HG02938 (cell line): ENCODE data around the gene UVRAG.

Experiments
- ATAC-seq: cut with Tn5 transposase; IDR thresholded peaks from one replicate; pipeline ENCODE4 v1.9.1; 2021; ENCODE audit warnings: mild to moderate bottlenecking, moderate library complexity; ENCODE audit not compliant: unreplicated experiment

Gene UVRAG

DNA sequence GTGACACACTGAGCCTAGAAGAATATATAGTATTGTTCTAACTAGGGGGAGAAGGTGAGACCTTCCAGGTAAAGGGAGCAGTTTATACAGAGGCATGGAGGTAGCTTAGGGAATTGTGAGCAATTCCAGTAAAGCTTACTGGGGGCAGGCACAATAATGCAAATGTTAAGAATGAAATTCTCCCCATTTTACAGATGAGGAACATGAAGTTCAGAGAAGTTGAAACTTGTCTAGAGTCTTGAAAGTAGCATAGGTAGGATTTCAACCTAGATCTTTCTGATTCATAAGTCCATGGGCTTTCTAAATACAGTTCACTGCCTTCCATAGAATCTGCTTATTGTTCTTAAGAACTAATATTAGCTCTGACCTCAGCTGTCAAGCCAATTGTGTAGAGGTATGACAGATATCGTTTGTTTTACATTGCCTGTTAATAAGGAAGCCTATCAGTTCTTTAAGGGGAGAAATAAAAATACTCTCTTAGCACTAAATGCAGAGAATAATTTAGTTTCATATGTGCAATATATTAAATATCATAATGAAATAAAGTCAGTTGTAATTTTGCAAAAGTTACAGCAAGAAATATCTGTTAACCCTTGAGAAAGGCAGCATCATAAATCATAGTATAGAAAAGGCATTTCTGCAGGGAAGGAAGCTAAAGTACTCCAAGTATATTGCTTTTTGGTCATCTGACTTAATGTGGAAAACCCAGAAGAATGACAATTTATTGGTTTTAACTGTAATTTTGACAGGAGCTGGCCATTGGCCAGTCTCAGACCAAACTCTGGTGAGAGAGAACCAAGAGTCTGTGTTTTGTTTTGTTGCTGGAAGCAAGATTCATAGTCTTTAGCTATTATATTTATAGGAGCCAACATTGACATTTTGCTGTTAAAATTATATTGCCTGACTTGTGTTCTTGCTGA is 181.8 kb downstream of the UVRAG start:
- ATAC-seq: no peak

DNA sequence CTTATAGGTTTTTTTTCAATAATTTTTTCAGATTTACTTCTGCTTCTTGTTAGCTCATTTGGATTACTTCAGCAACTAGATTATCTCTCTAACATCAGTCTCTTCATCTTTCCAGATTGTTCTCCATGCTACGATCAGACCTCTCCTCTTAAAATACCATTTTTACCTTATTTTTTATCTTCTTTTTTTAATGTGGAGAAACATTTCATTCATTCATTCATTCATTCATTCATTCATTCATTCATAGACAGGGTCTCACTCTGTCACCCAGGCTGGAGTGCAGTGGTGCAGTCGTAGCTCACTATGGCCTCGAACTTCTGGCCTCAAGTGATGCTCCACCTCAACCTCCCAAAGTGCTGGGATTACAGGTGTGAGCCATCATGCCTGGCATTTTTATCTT is 189.4 kb downstream of the UVRAG start:
- ATAC-seq: no peak

DNA sequence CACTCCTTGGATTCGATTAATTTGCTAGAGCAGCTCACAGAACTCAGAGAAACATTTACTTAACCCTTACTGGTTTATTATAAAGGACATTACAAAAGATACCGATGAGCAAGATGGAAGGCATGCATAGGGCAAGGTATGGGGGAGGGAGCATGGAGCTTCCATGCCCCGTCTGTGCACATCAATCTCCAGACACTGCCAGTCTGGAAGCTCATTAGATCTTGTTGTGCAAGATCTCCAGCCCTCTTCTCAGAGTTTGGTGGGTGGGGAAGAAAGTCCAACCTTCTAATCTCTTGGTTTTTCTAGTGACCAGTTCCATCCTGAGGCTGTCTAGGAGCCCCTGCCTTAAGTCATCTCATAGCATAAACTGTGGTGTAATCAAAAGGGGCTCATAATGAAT is 190.7 kb downstream of the UVRAG start:
- ATAC-seq: no peak

DNA sequence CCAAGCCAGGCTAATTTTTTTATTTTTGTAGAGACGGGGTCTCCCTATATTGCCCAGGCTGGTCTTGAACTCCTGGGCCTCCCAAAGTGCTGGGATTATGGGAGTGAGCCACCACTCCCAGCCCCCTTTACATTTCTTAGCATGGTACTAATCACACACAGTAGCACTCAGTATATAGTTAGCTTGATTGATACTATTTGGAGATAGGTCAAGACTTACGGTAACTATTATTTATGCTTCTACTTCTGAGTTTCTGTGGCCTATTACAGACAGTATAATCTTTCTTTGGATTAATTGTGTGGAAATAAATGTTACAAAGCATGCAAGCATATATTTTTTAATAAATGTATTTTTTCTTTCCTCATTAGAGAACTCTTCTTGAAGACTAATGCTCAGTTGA is 192.2 kb downstream of the UVRAG start:
- ATAC-seq: no peak

DNA sequence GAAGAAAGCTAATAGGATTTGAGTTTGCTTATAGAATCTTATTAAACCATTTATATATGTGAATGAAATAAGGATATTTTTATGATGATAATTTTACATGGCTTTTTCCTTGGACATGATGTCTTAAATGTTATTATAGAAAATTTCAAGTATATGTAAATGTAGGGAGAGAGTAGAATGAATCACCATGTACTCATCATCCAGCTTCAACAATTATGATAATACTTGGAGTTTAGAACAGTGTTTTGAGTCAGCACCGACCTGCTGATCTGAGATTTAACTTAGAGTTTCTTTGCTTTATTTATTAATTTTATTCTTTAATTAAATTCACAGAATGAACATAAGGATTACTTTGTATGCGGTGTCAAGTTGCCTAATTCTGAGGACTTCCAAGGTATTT is 193.5 kb downstream of the UVRAG start:
- ATAC-seq: no peak

DNA sequence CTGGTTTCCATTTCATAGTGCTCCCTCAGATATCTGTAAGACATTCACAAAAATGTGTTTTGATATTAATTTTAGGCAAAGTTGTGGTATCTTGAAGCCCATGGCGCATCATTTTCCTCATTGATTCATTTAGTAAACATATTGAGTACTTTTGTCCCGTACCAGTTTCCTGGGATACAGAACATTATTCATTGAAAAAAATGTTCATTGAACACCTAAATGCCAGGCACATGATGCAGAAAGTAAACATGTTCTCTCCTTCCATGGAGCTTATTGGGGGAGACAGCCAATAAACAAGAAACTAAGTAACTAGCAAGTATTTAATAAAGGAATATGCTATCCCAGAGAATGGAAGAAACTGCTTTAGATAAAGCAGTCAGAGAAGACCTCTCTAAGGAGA is 195.0 kb downstream of the UVRAG start:
- no peak for ATAC-seq

DNA sequence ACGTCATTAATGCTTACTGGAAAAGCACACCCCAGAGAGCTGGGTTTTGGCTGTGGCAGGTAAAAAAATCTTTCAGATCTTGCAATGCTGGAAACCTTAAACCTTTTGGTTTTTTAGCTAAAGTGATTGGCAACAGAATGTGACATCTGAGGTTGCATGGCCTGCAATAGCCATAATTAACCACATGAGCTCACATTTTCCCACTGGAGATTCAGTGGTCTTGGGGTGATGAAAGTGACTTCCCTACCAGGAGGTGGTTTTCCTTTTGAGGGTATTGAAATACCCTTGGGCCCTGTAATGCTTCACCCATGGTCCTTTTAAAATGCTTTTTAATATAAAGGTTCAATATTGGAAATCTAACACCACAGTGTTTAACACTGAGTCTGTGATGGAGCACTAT is 198.5 kb downstream of the UVRAG start:
- no peak for ATAC-seq

DNA sequence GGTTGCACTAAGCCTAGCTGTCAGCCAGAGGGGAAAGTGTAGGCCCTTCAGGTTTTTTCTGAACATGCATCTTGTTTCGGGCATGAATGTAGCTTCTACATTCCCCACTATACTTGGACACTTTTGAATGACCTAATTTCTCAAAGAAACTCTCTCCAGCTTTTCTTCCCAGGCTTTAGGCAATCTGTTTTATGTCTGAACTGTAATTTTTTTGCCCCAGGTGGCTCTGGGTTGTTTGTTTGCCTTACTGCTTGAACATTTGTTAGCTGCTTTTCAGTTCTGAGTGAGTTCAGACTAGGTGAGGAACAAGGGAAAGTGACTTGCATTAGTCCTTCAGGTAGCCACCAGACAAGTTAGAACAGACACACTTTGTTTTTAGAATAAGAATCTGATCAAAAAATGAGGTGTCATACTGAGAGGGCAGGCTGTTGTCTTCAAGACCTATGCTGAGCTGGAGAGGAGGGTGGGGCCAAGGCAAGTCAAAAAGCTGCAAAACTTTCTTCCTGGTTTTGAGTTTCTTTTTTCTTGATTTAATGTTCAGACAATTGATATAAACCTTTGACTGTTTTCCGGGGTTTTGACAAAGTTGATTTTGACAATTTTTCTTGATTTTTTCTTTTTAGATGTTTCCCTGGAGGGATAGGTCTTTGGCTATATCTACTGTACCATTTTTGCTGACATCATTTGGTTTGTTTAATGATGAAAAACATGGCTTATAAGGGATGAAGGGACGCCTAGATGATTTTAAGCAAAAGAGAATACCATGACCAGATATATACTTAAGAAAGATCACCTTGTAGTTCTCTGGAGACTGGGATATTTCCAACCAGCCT is 208.4 kb downstream of the UVRAG start:
- no peak for ATAC-seq

DNA sequence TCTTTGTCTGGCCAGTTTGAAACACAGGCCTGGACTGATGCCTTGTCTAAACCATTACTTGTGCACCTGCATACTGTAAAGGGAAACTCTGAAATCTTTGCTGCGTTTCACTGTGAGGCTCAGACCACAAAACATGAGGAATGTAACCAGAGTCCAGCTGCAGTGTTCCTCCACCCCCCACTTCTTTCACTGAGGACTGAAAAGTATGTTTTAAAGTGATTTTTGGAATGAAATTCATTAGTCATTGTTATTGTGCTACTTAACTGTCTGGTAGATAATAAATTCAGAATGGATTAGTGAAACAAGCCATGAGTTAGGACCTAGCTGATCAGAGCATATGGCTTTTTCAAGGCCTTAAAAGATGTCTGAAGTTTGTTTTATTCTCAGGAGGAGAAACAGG is 210.1 kb downstream of the UVRAG start:
- ATAC-seq: no peak

DNA sequence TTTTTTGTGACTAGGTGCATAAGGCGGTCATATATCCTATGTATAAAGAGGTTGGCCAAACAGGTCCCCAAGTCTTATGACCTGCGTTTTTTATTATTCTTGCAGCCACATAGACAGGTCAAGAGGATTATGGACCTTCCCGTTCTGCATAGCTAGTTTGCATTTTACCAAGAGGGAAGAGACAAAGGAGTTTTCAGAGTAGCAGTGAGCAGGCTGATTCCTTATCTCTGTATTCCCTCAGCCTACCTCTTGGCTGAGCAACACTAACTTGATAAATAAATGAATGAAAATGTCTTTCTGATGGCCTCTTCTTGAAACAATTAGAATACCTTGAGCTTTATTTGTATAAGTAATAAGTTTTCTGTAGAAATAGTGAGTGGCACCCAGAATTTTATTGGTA is 210.8 kb downstream of the UVRAG start:
- ATAC-seq: no peak

DNA sequence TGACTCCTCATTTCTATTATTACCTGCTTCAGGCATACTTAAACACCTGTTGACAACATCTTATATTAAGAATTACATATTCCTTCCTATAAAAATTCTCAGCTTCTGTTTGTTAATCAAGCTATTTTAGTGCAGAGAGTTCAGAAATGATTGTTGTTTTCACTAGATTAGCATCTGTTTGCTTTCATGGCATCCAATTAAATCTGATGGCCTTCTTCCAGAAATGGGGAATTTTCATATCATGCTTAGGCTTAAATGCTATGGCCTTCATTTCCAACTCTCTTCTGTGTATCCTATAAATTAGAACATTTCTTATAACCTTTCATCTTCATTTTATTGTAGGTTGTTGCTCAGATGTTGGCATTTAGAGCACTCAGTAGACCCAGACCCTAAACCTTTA is 211.3 kb downstream of the UVRAG start:
- ATAC-seq: no peak

DNA sequence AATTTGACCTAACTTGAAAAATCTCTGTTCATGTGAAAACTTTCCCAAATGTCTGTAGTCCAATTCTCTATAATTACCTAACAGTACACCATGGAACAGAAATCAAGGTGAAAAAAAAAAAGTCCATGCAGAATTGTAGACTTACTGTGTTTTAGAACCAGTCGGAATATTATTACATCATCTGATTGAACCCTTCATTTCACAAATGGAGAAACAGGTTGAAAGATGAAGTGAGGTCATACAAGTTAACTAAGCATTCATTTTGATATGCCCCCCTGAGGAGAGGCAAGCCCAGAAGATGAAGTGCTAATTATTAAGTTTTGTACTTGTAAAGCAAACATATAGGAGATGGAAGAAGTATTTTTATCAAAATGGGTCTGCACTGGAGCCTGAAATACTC is 211.9 kb downstream of the UVRAG start:
- ATAC-seq: no peak

DNA sequence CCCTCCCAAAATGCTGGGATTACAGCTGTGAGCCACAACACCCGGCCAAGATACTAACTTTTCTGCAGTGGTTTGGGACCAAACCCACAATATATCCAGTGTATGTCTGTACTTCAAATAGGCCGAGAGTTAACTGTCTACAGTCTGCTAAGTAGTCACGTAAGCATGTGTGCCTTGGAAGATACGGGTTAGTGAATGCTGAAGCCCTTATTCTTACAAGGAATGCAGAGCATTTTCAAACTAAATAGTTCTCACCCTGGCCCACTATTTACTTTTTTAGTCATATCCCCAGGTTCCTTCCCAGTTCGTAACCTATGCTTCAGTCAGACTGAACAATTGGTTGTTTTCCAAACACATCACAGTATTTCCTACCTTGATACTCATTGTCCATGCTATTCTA is 215.3 kb downstream of the UVRAG start:
- ATAC-seq: no peak

DNA sequence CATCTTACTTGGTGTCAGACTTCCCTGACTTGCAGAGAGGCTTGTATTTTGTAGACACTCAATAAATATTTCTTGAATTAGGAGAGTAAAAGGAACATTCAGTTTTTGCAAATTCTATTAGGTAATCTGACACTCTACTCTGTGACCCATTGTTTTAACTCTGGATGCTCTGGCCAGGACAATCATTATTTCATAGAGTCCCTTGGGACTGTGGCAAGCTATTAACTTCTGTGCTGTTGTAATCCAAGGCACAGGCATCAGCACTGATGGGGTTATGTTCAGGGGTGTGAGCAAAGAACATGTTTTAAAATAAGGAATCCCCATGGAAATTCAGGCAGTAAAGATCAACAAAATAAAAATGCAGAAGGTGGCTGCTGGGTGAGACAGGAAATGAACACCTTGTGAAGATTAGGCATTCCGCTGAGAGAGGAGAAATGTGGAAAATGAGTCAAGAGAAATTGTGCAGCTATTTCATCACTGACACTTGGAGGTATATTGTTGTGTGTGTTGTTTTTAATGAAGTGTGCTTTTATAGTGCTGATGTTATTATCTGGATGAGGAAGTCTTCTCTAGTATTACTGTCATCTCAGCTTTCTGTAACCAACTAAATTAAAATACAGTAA is 216.1 kb downstream of the UVRAG start:
- no peak for ATAC-seq

DNA sequence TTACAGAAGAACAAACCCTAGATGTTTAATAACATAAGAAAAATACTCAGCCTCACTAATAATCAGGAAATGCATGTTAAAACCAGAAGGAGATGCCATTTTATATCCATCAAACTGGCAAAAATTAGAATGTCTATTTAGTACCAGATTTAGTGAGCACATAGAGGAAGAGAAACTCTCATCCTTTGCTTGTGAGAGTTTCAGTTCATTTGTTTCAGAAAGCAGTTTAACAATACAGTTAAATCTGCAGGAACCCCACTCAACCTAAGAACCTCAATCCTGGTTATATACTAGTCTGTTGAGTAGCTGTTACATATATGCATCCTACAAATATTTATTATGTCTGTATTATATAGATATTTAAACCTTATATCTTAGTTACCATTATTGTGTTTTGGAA is 218.7 kb downstream of the UVRAG start:
- peak; percentile 52 for ATAC-seq

DNA sequence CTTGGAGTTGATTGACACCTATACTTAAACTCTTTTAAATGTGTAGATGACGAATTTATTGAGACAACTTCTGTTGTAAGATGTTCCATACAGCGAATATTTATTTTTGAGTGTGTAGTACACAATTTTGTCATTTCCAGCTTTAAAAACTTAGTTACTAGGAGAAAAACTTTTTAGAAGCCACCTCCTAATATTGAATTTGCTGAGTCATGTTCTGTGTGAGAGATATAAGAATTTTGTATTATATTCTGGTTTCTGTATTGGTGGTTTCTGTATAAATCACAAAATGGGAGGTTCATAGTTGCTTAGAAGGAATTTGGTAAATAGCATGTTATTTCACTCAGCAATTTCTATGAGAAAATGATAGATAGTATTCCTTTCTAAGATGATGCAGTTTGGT is 220.0 kb downstream of the UVRAG start:
- no peak for ATAC-seq

DNA sequence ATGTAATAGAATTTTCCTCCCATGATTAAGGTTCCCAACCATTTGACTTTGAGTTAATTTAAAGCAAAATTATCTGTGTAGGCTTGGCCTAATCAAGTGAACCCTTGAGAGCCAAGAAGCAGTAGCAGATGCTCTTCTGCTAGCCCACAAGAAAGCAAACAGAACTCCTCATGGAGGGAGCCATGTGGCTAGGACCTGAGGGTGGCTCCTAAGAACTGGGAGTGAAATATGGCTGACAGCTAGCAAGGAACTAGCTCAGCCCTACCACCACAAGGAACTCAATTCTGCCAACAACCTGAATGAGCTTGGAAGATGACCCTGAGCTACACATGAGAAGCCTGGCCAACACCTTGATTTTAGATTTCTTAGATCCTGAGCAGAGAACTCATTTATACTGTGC is 223.6 kb downstream of the UVRAG start:
- ATAC-seq: no peak

DNA sequence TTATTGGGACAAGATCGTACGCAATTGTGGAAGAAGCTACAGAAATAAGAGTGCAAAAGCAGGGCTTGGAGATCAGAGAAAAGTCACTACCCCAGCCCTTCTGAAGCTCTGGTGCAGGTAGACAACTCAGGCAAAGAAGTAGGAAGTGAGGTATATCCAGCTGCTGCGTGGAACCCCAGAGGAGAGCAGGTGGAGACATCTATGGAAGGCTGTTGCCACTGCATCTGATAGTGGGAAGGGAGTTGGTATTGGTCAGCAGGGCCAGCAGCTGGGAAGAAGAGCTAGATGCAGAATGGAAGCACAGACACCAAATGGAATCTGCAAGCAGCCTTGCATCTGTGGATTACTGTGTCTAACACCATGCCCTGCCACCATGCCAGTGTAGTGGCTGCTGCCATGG is 226.2 kb downstream of the UVRAG start:
- ATAC-seq: no peak

DNA sequence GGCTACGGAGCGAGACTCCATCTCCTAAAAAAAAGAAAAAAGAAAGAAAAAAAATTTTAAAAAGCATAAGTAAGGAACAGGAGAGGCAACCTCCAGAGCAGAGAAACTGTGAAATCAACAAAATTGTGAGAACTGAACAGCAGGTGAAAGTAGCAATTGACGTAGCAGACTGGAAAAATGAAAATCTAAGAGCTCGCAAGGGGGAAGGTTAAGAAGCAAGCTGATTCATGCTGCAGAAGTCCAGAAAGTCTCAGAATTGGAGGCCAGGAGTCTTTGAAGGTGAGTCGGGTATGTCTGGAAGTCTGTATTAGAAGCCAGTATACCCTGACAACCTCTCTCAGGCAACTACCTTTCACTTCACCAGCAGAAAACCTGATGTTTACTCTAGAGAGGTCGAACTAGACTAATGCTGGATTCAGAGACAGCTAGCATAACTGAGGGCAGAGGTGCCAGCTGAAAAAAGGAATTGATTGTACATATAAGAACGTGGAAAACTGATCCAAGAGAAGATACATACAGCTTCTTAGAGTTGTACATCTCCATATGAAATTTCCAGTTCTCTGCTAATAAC is 229.8 kb downstream of the UVRAG start:
- no peak for ATAC-seq

DNA sequence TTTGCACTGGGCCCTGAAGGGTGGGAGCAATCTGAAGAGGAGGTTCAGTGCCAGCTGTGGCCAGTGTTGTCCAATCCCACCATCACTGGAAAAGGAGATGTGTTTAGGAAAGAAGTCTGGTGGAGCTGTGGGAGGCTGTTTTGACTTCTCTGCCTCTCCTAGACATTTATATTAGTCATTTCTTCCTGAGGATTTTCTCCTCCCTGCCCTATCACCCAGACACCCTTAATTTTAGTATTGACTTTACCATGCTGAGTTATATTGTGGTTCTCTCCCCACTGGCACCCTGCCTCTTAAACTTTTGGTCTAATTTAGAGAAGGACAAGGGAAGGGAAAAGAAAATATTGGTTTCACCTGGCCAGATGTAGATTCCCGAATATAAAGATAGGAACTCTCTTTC is 232.2 kb downstream of the UVRAG start:
- ATAC-seq: no peak

DNA sequence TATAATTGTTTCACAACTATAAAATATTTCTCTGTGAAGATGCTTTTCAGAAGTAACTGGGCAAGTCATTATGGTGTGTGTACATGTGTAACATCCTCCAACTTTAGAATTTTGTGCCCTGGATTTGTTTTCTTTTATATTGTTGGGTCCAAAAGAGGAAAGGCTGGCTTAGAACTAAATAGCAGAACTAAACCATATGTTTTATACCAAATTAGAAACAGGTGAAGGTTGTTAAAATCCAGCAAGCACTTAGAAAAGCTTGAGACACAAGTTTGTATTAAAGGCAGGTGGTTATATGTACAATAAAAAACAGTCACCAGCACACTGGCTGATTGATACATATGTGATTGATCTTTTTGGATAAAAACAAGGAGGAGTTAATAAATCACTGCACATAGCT is 232.8 kb downstream of the UVRAG start:
- ATAC-seq: no peak
